ENCODE data around the gene ANAPC16.
"Not testable (repeated sequence)": the region's sequence is repeated elsewhere in the genome, so short reads cannot be mapped to it uniquely, and the experiment has no call there.

The ANAPC16 gene

GRCh38 chr10:72267819-72268399 lies 52.1 kb downstream of the ANAPC16 start:
- Histone ChIP-seq H3K4me2 (ENCODE audit: low read length) (no peak overlapping the region), H3K9ac (no peak overlapping the region), H3K36me3 (ENCODE audit: control insufficient read depth, insufficient read depth, low read length) (no peaks in the 10 kb centered on the region), H3K4me1 (peaks cover 12% of the 10 kb centered on the region), H3K27me3 (ENCODE audit: control insufficient read depth, insufficient read depth, low read length) (no peaks in the 10 kb centered on the region), H3K79me2 (no peaks in the 10 kb centered on the region), H2AFZ (no peak overlapping the region), H3K27ac (no peak overlapping the region), H3K9me3 (ENCODE audit: control insufficient read depth, low read length) (no peaks in the 10 kb centered on the region), H3K4me3 (ENCODE audit: low read depth, low read length) (no peak overlapping the region)
- TF ChIP-seq, protein P1, sequence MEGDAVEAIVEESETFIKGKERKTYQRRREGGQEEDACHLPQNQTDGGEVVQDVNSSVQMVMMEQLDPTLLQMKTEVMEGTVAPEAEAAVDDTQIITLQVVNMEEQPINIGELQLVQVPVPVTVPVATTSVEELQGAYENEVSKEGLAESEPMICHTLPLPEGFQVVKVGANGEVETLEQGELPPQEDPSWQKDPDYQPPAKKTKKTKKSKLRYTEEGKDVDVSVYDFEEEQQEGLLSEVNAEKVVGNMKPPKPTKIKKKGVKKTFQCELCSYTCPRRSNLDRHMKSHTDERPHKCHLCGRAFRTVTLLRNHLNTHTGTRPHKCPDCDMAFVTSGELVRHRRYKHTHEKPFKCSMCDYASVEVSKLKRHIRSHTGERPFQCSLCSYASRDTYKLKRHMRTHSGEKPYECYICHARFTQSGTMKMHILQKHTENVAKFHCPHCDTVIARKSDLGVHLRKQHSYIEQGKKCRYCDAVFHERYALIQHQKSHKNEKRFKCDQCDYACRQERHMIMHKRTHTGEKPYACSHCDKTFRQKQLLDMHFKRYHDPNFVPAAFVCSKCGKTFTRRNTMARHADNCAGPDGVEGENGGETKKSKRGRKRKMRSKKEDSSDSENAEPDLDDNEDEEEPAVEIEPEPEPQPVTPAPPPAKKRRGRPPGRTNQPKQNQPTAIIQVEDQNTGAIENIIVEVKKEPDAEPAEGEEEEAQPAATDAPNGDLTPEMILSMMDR (IDR thresholded peaks at IDR 0.05): no peak

- H3K4me1 ChIP-seq; H3K27me3 ChIP-seq (ENCODE audit: control insufficient read depth, insufficient read depth, low read length); H2AFZ ChIP-seq; H3K79me2 ChIP-seq; H3K9ac ChIP-seq; H3K27ac ChIP-seq; H3K36me3 ChIP-seq (ENCODE audit: control insufficient read depth, insufficient read depth, low read length); H3K4me3 ChIP-seq (ENCODE audit: low read depth, low read length); H3K9me3 ChIP-seq (ENCODE audit: control insufficient read depth, low read length); H3K4me2 ChIP-seq (ENCODE audit: low read length): not testable (repeated sequence)
These were observed 52.8 kb downstream of the ANAPC16 start for GRCh38 chr10:72268475-72269200.

- H3K36me3 ChIP-seq (ENCODE audit: control insufficient read depth, insufficient read depth, low read length): no peaks in the 10 kb centered on the region
- H3K27ac ChIP-seq: peak overlapping the region; percentile 1
- TF ChIP-seq, protein P1 (IDR thresholded peaks at IDR 0.05): no peak
- peaks cover 12% of the 10 kb centered on the region for H3K4me1 ChIP-seq
- H3K79me2 ChIP-seq: peaks cover 8% of the 10 kb centered on the region
- H2AFZ ChIP-seq: no peak overlapping the region
- no peak overlapping the region for H3K9ac ChIP-seq
- no peaks in the 10 kb centered on the region for H3K9me3 ChIP-seq (ENCODE audit: control insufficient read depth, low read length)
- H3K4me2 ChIP-seq (ENCODE audit: low read length): no peak overlapping the region
- no peak overlapping the region for H3K4me3 ChIP-seq (ENCODE audit: low read depth, low read length)
- H3K27me3 ChIP-seq (ENCODE audit: control insufficient read depth, insufficient read depth, low read length): no peaks in the 10 kb centered on the region
These were observed 54.9 kb downstream of the ANAPC16 start for GRCh38 chr10:72270607-72271281.

DNA sequence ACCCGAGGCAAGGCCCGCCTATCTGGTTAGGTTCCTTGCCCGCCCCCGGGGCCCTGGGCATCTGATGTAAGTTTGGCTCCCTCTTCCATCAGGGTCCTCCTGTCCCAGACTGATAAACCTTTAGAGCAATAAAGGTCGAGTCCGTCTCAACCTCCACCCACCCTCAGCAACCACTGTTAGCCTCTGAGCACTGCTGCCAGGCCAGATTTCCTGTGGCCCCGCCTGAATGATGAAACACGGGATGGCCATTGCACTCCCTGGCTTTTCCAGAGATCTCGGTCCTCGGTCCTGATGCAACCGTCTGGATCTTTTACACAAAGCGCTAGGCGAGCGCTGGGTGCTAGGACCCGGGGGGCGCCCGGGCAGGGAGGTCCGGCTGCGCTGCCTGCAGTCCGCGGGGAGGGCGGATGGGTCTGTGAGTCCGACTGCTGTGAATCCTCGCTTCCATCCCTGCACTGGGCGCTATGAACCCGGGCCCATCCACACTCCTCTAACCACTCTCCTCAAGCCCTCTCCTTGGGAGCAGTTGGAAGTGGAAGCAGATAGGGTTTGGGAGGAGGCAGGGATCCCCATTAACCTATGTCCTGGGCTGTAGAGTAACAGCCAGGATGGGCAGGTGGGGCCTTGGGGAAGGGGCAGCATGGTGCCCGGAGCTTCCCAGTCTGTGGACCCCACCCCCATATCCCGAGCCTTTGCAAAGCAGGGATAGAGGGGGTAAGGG lies 57.0 kb downstream of the ANAPC16 start:
- Histone ChIP-seq H3K4me3 (ENCODE audit: low read depth, low read length) (peak overlapping the region; percentile 79), H3K4me1 (peaks cover 21% of the 10 kb centered on the region)

More for the DNA sequence above, 57.0 kb downstream of the ANAPC16 start:
- no peaks in the 10 kb centered on the region for H3K9me3 ChIP-seq (ENCODE audit: control insufficient read depth, low read length)
- peak overlapping the region; percentile 99 for H3K27ac ChIP-seq
- no peaks in the 10 kb centered on the region for H3K36me3 ChIP-seq (ENCODE audit: control insufficient read depth, insufficient read depth, low read length)
- H3K4me2 ChIP-seq (ENCODE audit: low read length): peak overlapping the region; percentile 98
- peak overlapping the region; percentile 78 for H3K9ac ChIP-seq
- TF ChIP-seq, protein P1 (IDR thresholded peaks at IDR 0.05): no peak
- peak overlapping the region; percentile 77 for H2AFZ ChIP-seq
- peaks cover 8% of the 10 kb centered on the region for H3K79me2 ChIP-seq
- H3K27me3 ChIP-seq (ENCODE audit: control insufficient read depth, insufficient read depth, low read length): no peaks in the 10 kb centered on the region
